Measurements from ENCODE around the gene NBEA.

- no peak for TF ChIP-seq CTCF (IDR thresholded peaks at IDR 0.05)
- TF ChIP-seq POLR2A (IDR thresholded peaks at IDR 0.05), result no peak
Measured at GRCh38 chr13:35457258-35457657, 515.2 kb downstream of the NBEA start.
